Measurements from ENCODE around the gene SELL.
"Not testable (repeated sequence)": the region's sequence is repeated elsewhere in the genome, so short reads cannot be mapped to it uniquely, and the experiment has no call there.

SELL gene

DNA sequence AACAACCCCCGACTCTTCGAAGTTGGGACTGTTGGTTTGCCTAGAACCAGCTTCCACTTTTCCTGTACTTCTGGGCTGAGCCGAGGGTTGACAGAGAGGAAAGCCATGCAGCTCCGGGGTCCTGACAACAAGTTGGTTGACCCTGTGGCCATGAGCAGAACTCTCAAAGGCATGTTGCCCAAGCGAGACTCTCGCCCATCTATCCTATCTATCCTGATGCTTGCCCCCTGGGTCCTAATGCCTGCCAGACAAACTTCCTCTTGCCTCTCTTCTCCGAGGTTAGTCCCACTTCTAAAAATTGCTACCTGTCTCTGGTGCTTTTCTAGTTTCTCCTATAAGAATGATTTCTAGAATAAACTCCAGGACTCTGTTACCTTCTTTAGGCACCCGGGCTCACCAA lies 48.7 kb downstream of the SELL start:
- not testable (repeated sequence) for DNase-seq

DNA sequence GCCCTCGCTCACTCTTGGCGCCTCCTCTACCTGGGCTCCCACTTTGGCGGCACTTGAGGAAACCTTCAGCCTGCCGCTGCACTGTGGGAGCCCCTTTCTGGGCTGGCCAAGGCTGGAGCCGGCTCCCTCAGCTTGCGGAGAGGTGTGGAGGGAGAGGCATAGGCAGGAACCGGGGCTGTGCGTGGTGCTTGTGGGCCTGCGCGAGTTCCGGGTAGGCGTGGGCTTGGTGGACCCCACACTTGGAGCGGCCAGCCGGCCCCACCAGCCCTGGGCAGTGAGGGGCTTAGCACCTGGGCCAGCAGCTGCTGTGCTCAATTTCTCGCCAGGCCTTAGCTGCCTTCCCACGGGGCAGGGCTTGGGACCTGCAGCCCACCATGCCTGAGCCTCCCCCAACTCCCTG lies 50.4 kb downstream of the SELL start:
- DNase-seq: not testable (repeated sequence)

DNA sequence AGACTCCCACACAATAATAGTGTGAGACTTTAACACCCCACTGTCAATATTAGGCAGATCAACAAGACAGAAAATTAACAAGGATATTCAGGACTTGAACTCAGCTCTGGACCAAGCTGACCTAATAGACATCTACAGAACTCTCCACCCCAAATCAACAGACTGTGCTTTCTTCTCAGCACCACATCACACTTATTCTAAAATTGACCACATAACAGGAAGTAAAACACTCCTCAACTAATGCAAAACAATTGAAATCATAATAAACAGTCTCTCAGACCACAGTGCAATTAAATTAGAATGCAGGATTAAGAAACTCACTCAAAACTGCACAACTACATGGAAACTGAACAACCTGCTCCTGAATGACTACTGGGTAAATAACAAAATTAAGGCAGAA lies 52.6 kb downstream of the SELL start:
- DNase-seq: not testable (repeated sequence)

DNA sequence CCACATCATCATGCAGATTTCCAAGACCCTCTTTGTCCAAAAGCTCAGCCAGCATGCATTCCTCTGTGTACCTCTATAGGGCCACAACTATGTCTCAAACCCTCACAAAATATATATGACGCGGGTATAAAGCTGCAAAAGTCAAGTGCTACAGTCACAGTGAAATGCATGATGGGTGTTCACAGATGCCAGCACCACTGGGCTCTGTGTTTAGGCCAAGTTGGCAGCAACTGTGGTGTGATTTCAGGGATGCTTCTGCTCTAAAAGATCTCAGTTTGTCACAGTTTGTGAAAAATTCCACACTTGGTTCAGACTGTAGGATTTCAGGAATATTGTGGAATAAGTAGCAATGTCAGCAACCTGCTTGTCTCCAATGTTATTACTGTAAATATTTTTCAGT lies 57.5 kb downstream of the SELL start:
- no peak for DNase-seq

DNA sequence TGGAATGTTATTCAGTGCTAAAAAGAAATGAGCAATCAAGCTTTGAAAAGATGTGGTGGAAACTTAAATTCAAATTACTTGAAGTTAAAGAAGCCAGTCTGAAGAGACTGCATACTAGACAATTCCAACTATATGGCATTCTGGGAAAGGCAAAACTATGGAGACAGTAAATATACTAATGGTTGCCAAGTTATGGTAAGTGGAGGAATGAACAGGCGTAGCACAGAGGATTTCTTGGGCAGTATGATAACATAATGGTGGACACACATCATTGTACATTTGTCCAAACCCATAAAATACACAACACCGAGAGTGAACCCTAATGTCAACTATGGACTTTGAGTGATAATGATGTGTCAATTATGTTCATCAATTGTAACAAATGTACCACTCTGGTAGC lies 60.4 kb downstream of the SELL start:
- no peak for DNase-seq

DNA sequence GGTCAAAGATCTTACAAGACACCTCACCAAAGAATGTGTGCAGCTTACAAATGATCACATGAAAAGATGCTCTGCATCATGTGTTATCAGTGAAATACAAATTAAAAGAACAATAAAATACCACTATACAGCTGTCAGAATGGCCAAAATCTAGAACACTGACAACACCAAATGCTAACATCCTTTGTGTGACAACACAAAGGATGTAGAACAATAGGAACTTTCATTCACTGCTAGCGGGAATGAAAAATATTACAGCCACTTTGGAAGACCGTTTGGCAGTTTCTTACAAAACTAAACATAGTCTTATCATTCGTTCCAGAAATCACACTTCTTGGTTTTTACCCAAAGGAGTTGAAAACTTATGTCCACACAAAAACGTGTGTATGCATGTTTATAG lies 60.9 kb downstream of the SELL start:
- no peak for DNase-seq

DNA sequence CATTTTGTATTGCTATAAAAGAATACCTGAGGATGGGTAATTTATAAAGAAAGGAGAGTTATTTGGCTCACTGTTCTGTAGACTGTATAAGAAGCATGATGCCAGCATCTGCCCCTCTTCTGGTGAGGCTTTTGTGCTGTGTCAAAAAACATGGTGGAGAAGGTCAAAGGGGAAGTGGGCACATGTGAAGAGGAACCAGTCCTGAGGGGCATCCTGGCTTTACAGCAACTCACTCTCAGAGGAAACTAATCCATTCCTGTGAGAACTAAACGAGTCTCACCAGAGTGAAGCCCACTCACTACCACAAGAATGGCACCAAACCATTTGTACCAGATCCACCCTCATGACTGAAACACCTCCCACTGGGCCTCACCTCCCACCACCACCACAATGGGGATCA lies 62.7 kb downstream of the SELL start:
- no peak for DNase-seq

DNA sequence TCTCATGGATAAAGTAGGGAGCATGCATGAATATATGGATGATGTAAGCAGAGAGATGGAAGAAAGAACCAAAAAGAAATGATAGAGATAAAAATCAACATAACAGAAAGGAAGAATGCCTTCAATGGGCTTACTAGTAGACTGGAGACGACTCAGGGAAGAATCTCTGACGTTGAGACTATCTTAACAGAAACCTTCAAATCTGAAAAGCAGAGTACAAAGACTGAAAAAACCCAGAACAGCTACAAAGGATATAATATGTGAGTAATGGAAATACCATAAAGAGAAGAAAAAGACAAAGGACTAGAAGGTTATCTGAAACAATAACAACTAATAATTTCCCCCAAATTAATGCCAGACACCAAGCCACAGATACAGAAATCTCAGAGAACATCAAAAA lies 63.2 kb downstream of the SELL start:
- no peak for DNase-seq

DNA sequence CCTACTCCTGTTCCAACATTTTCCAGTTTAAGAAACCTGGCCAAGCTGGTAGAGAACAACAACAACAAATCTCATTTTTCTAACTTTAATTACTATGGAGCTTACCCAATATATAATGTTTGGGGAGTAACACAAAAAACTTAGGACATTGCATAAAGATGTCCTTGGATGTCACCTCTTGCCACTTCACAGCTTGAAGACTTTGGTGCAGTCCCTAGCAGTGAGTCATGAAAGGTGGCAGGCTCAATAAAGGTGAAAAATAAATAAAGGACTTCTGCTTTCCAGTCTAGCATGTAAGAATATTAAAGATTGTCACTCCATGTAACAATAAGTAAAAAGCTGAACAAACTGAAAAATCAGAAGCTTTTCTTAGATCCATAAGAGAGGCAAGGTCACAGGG lies 63.9 kb downstream of the SELL start:
- DNase-seq: no peak

DNA sequence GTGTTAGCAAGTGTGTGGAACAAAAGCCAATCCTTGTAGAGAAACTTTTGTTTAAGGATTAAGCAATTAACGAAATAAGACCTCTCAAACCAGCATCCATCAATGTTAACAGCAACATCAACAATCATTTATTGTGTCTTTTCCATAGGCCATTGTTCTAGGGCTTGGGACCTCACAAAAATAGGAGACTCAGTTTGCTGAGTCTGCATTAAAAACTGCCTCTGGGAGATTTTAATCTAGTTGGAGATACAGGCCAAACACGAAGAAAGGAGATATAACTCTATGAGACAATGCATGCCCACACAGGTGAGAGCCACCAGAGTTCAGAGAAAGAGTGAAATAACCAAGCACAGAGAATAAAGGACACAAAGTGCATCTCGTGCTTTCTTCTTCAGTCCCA lies 67.1 kb downstream of the SELL start:
- no peak for DNase-seq
